ENCODE results near the gene SLC10A3. TPM values are rescaled to one million over a fixed set of nuclear protein-coding genes. Genes with fewer than 3 reads are reported as not detected.
"Not testable (repeated sequence)": the region's sequence is repeated elsewhere in the genome, so short reads cannot be mapped to it uniquely, and the experiment has no call there.

The SLC10A3 gene
- total and polyA plus RNA-seq, 10 of the 15 experiments (the other 5 are each of a cell fraction or from before 2014, with no cell fraction given): 1.7 to 23.5 (median 11.0) TPM

- no peak for TF ChIP-seq ZBTB11 (CRISPR knock-in tag; IDR thresholded peaks at IDR 0.05)
Observed at GRCh38 chrX:154502989-154503388, 12.6 kb upstream of the SLC10A3 start (continued).

GRCh38 chrX:154502098-154502497, 11.7 kb upstream of the SLC10A3 start:
- POLR2A ChIA-PET: interaction anchor here (0.7 to 1.5 kb wide), 2 partner anchors 12 to 979 kb away, joined by 4 read pairs; partner anchors contain the start of gene SLC10A3
- in situ Hi-C loops (cut with MboI) (no loop called here), intact Hi-C loops (cut with micrococcal nuclease; ENCODE audit: unreplicated experiment) (no loop called here)
- H3K4me1 ChIP-seq (ENCODE audit: control insufficient read depth, insufficient read depth, low read length): peaks cover 5% of the 10 kb centered on the region
- H3K4me2 ChIP-seq (ENCODE audit: control insufficient read depth, insufficient read depth): no peak overlapping the region
- no peaks in the 10 kb centered on the region for H3K79me2 ChIP-seq (ENCODE audit: control insufficient read depth, insufficient read depth, low read length)
- H3K36me3 ChIP-seq (ENCODE audit: control insufficient read depth in 2 of 2, insufficient read depth in 2 of 2, low read length in 1 of 2): no peaks in the 10 kb centered on the region
- H3K4me3 ChIP-seq: no peak overlapping the region
- H3K27ac ChIP-seq (ENCODE audit: control insufficient read depth, insufficient read depth): no peak overlapping the region
- no peaks in the 10 kb centered on the region; the same call in 2 of the 3 replicates for H3K9me3 ChIP-seq (replicated peaks; ENCODE audit: control insufficient read depth, insufficient read depth, low read length)
- SMC1A ChIA-PET (ENCODE audit: uncharacterized antibody, unreplicated experiment): interaction anchor here (0.6 kb wide), 1 partner anchor 9 kb away, joined by 3 read pairs; no protein-coding TSS in a partner anchor
- H3K9ac ChIP-seq (ENCODE audit: control insufficient read depth, insufficient read depth, low read length): no peak overlapping the region
- TF ChIP-seq ZNF622 (IDR thresholded peaks at IDR 0.05) (no peak), SIN3A (IDR thresholded peaks at IDR 0.05; ENCODE audit: low read depth, low read length) (no peak), BACH1 (IDR thresholded peaks at IDR 0.05; ENCODE audit: borderline replicate concordance) (no peak), ATF7 (IDR thresholded peaks at IDR 0.05; ENCODE audit: low read depth) (no peak)
- no peak for DNase-seq (ENCODE audit: low read depth, low spot score)
- ATAC-seq: no peak
- BruUV-seq (replicated peaks): no TSS peak
- 35% methylated on average over 8 of the region's 8 CpGs for WGBS (ENCODE audit: insufficient coverage, insufficient replicate concordance, low lambda C conversion rate, missing lambda C conversion rate)
- no peak for FAIRE-seq
- no peak overlapping the region for H2AFZ ChIP-seq (ENCODE audit: control insufficient read depth, low read depth, low read length)
- H4K20me1 ChIP-seq (ENCODE audit: control insufficient read depth, insufficient read depth): no peaks in the 10 kb centered on the region
- no peaks in the 10 kb centered on the region for H3K27me3 ChIP-seq (replicated peaks in 1 of 2; ENCODE audit: control insufficient read depth in 2 of 2, insufficient read depth in 2 of 2, low read length in 1 of 2)
- RAD21 ChIA-PET (ENCODE audit: unreplicated experiment): no interaction called here
- CTCF ChIA-PET: no interaction called here

DNA sequence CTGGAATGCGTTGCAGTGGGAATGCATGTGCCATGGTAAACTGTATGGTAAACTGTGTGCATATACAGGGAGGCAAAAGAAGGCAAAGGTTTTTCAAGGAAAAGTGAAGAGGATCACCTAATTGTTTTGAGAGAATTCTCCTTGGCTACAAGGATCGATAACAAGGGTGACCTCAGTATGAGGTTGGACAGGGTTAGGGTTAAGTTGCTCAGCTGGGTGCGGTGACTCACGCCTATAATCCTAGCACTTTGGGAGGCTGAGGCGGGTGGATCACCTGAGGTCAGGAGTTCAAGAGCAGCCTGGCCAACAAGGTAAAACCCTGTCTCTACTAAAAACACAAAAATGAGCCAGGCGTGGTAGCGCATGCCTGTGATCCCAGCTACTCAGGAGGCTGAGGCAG, 11.0 kb upstream of the SLC10A3 start:
- H3K4me1 ChIP-seq (ENCODE audit: control insufficient read depth, insufficient read depth, low read length); BruUV-seq (replicated peaks); H3K79me2 ChIP-seq (ENCODE audit: control insufficient read depth, insufficient read depth, low read length); FAIRE-seq; H3K9me3 ChIP-seq (replicated peaks; ENCODE audit: control insufficient read depth, insufficient read depth, low read length); in situ Hi-C loops (cut with MboI); H4K20me1 ChIP-seq (ENCODE audit: control insufficient read depth, insufficient read depth); RAD21 ChIA-PET (ENCODE audit: unreplicated experiment); H2AFZ ChIP-seq (ENCODE audit: control insufficient read depth, low read depth, low read length); DNase-seq (ENCODE audit: low read depth, low spot score); H3K27ac ChIP-seq (ENCODE audit: control insufficient read depth, insufficient read depth); ATAC-seq; H3K4me3 ChIP-seq; H3K36me3 ChIP-seq (ENCODE audit: control insufficient read depth in 2 of 2, insufficient read depth in 2 of 2, low read length in 1 of 2); H3K27me3 ChIP-seq (replicated peaks in 1 of 2; ENCODE audit: control insufficient read depth in 2 of 2, insufficient read depth in 2 of 2, low read length in 1 of 2); CTCF ChIA-PET; H3K4me2 ChIP-seq (ENCODE audit: control insufficient read depth, insufficient read depth); H3K9ac ChIP-seq (ENCODE audit: control insufficient read depth, insufficient read depth, low read length); intact Hi-C loops (cut with micrococcal nuclease; ENCODE audit: unreplicated experiment); SMC1A ChIA-PET (ENCODE audit: uncharacterized antibody, unreplicated experiment): not testable (repeated sequence)
- POLR2A ChIA-PET: interaction anchor here (0.7 to 1.5 kb wide), 3 partner anchors 11 to 497 kb away, joined by 3 to 5 read pairs (median 4); partner anchors contain the start of gene SLC10A3
- 90% methylated on average over 7 of the region's 7 CpGs for WGBS (ENCODE audit: insufficient coverage, insufficient replicate concordance, low lambda C conversion rate, missing lambda C conversion rate)

Measured in GM12878 (cell line).